GM12874 (cell line): Measurements from ENCODE around the gene PDHX.

Experiments
- TF ChIP-seq, protein P1 (sequence below): IDR thresholded peaks from 2 replicates; pipeline ENCODE4 v1.5.1; 2011; ENCODE audit warnings: low read depth, mild to moderate bottlenecking, control low read depth, low read length, moderate library complexity; ENCODE audit not compliant: insufficient read depth

Gene PDHX

DNA sequence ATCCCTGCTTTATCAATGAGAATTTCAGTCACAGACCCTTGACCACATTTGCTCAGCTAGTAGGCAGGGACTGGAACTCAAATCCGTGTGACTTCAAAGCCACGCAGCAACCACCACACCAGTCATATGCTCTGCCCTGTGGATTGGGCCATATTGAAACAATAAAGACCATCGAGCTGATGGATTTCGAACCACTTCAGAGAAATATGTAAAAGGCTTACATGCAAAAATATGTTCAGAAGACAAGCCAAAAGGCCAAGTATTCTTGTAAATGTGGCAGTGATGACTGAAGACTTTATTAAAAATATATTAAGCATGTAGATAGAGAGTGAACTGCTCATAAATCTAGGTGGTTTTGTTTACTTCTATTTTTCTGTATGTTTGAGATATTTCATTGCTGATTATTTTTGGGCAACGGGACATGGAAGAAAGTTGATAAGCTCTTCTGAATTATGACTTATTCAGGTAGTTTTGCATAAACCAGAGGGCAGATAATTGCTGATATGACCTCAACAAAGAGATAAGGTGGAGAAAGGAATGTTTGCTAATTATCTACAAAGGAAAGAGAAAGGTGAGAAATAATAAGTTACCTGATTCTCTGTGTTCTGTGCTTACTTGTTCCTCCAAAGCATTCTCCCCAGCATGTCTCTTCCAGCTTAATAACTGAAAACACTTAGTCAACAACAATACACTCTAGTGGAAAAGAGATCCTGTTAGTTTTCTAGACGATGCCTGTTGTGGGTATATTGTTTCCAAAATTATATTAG, 99.4 kb downstream of the PDHX start:
- TF ChIP-seq, protein P1, sequence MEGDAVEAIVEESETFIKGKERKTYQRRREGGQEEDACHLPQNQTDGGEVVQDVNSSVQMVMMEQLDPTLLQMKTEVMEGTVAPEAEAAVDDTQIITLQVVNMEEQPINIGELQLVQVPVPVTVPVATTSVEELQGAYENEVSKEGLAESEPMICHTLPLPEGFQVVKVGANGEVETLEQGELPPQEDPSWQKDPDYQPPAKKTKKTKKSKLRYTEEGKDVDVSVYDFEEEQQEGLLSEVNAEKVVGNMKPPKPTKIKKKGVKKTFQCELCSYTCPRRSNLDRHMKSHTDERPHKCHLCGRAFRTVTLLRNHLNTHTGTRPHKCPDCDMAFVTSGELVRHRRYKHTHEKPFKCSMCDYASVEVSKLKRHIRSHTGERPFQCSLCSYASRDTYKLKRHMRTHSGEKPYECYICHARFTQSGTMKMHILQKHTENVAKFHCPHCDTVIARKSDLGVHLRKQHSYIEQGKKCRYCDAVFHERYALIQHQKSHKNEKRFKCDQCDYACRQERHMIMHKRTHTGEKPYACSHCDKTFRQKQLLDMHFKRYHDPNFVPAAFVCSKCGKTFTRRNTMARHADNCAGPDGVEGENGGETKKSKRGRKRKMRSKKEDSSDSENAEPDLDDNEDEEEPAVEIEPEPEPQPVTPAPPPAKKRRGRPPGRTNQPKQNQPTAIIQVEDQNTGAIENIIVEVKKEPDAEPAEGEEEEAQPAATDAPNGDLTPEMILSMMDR, result no peak

DNA sequence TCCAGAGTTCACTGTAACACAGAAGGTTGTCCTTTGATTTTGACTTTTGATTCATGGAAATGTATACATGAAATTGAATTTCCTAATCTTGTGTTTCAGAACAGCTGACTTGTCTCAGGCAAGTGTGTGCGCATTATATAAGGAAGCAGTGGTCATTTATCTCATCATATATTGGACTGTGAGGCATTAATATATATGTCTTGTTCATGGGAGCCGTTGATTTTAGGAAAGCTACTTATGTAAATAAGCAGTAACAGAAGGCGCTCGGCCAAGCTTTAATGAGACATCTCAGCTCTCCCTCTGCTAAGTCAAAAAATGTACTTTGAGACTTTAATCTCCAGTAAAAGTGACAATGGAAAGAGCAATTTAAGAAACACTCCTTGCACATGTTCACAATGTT, 100.5 kb downstream of the PDHX start:
- TF ChIP-seq, protein P1, result no peak

DNA sequence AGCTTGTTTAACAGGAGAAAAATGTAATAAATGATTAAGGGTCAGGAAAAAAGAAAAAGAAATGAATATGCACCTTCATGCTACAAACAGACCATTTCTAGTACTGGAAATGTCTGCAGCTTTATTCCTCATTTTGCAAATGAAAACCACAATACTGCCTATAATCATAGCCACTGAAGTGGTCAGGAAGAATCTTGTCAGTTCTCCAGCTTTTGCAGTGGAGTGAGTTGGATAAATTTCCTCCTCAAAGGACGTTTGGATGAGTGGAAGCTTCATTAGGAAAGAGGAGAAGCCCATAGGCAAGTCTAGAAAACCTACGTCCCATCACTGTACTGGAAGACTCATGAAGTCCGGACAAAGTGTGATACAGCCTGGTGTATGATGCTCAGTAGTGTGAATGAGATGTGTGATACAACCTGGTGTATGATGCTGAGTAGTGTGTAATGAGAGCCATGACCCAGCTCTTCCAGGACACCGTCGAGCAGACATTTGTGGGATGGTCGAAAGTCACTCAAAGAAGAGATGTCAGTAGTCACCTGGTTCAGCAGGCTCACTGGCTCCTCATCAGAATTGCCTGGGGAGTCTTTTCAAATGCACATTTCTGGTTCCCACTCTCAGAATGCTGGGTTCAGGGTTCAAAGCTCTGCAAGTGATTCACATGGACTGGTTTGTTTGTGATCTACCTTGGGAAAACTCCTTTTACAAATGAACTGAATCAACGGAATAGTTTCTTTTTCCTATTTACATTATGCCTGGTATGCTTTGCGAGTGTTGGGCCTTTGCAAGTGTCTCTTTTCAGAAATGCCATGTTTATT, 101.3 kb downstream of the PDHX start:
- TF ChIP-seq, protein P1, result no peak

DNA sequence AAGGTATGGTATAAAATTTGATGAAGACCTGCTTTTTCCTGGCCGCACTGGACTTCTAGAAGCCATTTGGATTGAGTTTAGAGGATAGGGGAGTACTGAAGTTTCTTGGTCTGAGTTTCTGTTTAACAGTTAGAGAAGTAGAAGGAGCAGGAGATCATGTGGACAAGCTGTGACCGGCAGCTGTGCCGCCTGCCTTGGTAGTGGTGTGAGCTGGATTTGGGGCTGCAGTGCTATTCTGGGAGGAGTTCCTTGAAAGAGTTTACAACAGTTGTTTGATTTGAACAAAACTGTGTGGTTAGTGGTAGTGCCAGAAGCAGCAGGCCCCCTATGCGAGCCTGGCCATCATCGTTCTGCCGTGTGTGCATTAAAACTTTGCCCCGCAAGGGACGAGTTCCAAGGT, 105.2 kb downstream of the PDHX start:
- TF ChIP-seq, protein P1, result no peak

DNA sequence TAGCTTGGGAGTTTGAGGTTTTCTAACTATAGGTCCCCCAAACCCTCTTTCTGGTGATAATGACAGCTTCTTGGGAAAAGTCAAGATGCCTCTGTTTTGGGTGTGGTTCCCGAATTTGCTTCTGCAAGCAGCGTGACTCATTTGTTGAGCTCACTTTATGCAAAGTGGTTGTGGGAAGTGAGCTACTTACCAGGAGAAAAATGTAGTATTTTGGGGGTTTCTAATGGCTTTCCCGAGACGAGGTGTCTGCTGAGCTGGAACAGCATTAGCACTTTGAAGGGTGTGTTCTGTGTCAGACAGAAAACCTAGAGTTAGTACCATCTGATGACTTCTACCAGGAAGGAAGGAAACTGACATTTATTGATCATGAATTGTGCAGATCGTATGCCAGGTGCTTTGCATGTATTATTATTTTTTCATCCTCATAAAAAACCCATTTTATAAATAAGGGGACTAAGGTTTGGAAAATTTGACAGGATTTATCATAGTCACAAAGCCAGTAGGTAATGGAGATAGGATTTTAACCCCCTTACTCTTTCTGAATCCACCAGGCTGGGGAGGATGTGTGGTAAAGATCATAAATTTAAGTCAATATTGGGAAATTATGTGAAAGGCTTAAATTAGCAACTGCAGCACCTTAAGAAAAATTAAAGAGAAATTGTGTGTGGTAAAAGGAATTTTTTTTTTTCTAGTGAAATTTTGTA, 113.7 kb downstream of the PDHX start:
- TF ChIP-seq, protein P1, result no peak

DNA sequence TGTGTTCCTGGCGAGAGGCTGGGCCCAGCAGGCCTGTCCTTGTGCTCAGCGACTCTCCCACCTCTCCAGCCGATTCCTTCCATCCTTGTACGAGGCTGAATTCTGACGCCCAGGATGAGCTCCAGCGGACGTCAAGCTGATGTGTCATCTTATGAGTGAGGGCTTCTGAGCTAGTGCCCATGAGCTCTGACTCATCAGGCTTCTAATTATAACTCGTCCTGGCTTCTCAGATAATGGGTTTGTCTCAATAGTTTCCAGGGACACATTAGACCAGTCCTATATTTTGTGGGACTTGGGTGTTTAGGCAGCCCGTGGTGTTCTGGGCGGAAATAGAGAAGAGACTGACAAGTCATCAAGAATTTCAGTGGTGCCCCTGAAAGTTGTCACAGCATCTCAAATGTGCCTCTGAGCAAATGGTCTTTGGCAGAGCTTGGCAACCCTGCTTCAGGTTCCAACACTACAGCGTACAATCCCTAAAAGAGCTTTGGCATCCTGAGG, 114.3 kb downstream of the PDHX start:
- TF ChIP-seq, protein P1, result no peak

DNA sequence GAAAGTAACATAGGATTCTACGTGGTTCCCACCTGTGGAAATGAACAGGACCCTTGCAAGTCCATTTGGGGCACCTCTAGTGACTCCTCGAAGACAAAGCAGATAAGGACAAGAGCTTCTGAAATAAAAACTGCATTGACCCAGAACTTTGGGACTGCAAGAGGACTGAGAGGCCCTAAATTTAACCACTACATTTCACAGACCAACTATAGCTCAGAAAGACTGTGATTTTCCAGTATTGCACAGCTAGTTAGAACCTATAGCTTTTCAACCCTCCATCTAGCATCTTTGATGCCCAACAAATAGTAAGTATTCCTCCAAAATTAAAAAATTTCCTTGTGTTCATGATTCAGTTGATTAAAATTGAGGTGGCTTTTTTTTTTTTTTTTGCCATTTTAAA, 114.9 kb downstream of the PDHX start:
- TF ChIP-seq, protein P1, result no peak
